Inflammatory macrophage treated with lipopolysaccharide for 4 hours (primary cell): ENCODE data around the gene KSR1.
A peak's percentile ranks its signal among the peaks of the same experiment; 100 is the strongest.

ENCODE experiments used
- DNase-seq: peaks from one replicate; pipeline ENCODE4 v3.0.0-alpha.2; 2020

The KSR1 gene

DNA sequence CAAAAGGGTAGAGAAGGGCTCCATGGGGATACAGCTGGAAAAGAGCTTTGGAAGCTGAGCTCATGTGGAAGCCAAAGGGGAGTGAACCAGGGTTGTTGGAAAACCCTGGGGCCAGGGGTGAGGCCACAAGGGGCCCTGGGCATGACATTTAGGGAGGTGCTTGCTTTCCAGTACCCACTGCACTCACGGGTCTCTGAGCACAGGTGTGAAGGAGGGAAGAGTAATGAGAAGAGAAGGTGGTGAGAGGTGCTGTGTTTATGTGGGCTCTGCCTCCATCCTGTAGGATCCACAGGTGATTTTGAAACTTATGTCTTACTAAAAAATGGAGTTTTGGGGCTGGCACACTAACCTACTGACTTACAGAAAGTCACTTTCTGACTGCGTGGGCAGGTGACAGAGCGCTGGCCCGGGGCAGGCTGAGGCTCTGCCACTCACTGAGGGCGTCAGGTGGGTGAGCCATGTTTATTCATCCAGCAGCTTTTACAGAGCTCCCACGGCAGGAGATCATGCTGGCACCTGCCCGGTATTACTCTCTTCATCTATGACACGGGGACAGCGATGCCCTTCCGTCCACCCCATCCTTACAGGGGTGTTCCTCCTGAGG is 18.9 kb downstream of the KSR1 start:
- DNase-seq: no peak

DNA sequence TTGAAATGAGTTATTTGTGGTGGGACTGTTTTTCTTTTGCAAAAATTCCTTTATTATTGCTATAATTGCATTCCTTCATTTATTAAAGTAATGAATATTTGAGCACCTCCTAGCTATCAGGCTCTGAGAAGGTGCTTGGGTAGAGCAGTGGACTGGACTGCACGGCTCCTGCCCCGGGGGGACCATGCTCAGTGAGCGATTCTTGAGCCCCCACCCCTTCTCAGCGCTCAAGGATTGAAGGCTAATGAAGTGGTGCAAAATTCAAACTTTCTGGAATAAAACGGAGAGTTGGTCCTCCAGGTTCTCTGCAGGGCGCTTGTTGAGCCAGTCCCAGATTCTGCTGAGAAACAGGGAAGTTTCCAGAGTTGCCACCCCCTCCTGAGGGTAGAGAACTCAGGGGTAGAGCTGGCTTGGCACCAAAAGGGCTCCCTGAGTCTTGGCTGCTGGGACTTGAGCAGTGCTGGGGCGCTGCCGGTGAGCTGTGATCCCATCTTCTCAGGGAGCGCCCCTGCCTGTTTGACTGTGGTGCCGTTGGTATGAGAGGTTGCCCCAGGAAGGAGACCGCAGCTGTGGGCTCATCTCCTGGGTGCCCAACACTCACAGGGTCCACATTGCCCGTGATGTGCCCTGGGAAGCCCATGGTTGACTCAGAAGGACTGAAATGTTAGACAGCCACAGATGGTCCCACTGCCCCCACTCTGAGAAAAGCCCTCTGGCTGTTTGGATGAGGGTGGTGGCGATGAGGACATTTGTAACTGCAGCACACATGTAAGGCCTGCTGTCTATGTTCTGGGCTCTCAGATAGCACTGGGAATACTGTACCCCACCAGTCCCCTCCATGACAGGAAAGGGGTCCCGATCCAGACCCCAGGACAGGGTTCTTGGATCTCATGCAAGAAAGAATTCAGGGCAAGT is 20.0 kb downstream of the KSR1 start:
- DNase-seq: no peak

DNA sequence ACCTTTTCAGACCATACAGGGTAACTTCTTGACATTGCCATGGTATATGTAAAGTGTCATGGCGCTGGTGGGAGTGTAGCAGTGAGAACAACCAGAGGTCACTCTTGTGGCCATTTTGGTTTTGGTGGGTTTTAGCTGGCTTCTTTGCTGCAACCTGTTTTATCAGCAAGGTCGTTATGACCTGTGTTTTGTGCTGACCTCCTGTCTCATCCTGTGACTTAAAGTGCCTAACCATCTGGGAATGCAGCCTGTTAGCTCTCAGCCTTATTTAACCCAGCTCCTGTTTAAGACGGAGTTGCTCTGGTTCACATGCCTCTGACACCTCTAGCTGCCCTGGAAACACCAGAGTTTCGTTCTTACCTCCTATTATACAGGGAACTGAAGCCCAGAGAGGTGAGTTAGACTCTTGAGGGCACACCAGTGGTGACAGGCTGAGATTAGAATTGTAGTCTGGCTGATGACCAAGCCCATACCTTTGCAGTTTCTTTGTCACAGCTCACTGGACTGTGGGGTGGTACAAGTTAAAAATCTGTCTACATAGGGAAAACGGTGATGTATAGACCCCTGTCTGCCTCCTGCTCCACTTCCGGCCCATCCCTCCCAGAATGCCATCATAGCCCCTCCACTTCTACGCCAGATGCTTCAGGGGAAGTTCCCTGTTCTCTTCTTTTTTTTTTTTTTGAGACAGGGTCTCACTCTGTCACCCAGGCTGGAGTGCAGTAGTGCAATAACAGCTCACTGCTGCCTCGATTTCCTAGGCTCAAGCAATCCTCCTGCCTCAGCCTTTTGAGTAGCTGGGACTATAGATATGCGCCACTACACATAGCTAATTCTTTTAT is 21.0 kb downstream of the KSR1 start:
- DNase-seq: no peak

DNA sequence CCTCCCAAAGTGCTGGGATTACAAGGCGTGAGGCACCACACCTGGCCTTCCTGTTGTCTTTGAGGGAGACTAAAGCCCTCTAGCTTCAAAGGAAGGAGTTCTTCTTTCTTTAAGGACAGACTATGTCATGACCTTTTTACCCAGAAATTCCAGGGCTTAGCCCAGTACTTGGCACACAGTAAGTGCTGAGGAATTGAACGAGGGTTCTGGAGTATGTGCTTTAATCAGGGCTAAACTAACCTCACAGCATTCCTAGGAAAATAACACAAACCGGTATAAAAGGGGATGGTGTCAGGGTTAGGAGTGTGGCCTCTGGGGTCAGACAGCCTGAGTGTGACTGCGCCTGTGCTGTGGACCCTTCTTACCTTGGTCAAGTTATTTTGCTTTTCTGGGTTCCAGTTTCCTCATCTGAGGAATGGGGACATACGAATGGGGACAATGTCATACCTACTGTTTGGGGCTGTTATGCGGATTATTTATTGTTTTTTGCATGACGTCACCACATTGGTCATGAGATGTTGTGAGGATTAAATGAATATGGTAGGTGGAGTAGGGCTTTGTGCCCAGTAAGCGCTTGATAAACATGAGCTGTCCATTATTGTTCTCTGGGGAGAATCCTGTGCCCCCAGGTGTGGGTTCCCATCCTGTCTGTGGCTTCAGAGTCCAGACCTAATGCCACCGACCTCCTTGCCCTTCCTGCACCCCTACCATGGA is 21.9 kb downstream of the KSR1 start:
- DNase-seq: no peak

DNA sequence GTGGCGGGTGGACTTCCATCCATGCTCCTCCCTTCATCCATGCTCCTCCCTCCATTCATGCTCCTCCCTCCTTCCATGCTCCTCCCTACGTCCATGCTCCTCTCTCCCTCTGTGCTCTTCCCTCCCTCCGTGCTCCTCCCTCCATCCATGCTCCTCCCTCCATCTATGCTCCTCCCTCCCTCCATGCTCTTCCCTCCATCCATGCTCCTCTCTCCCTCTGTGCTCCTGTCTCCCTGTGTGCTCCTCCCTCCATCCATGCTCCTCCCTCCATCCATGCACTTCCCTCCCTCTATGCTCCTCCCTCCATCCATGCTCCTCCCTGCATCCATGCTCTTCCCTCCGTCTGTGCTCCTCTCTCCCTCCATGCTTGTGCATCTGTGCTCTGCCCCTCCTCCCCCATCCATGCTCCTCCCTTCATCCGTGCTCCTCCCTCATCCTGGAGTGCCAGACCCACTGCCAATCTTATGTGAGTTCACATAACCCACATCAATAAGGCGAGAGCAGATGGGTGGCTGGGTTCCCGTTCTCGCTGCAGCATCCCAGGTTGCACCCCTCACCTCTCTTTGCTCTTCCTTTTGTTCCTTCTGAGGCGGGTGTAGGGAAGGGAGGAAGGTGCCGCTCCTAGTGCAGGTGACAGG is 22.8 kb downstream of the KSR1 start:
- DNase-seq: no peak

DNA sequence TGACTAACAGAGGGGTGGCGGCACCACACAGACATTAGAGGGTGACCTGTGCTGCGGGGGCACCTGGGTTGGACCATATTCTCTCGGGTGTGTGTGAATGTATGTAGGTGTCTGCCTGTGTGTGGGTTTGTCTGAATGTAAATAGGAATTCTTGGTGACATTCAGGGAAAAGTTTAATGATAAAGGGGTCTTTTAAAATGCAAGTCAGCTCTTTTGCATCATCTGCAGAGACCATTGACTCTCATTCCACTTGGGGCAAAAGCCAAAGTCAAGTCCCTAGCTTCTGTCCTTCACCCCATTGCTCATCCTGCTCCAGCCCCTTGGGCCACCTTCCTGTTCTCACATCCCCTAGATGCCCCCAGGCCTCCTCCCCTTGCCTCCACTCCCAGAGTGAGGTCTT is 23.6 kb downstream of the KSR1 start:
- no peak for DNase-seq

DNA sequence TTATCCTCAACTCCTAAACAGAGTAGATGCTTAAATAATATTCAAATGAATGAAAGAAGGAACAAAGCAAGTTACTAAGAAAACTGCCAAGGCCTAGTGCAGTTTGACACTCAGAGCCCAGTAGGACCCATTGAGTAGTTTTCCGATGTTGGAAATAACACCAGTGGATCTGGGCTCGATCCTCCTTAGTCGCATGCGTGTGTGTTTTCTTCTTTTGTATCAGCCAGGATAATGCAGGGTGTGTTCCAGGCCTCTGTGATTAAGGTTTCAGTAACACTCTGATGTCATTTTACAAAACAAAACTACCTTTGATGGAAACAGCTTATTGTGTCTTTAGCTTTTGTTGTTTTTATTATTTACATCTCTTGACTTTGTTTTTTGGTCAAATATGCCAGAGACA is 24.5 kb downstream of the KSR1 start:
- no peak for DNase-seq

DNA sequence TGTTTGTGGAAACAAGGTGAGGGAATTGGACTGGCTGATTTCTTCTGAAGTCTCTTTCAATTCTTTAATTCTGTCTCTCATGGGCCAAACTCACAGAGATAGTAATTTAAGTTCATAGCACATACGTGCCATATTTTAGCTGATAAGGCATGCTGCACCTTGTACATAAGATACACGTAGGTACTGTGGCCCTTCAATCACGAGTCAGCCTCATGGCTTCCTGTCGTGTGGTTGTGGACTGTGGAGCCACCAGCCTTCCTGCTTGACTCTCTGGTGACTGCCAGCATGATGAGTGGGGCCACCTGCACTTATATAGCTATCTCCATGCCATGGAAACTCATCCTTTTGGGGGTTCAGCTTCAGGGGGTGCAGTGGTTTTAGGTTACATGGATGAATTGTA is 25.1 kb downstream of the KSR1 start:
- no peak for DNase-seq

DNA sequence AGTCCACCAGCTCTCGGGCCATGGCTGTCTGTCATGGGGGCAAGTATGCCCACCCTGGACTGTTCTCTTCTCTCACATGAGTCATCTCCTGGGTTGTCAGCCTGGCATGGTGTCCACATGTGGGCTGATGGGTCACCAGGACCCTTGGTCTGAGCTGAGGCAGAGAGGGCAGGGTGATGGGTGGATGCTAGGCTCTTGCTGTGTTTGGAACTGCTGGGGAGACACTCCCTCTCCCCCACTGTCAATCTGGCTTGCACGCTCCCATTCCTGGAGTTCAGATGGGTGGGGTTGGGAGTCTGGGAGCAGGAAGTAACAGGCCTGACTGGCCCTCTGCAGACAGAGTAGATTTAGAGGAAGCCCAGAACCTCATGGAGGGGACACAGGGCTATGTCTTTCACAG is 28.9 kb downstream of the KSR1 start:
- no peak for DNase-seq

DNA sequence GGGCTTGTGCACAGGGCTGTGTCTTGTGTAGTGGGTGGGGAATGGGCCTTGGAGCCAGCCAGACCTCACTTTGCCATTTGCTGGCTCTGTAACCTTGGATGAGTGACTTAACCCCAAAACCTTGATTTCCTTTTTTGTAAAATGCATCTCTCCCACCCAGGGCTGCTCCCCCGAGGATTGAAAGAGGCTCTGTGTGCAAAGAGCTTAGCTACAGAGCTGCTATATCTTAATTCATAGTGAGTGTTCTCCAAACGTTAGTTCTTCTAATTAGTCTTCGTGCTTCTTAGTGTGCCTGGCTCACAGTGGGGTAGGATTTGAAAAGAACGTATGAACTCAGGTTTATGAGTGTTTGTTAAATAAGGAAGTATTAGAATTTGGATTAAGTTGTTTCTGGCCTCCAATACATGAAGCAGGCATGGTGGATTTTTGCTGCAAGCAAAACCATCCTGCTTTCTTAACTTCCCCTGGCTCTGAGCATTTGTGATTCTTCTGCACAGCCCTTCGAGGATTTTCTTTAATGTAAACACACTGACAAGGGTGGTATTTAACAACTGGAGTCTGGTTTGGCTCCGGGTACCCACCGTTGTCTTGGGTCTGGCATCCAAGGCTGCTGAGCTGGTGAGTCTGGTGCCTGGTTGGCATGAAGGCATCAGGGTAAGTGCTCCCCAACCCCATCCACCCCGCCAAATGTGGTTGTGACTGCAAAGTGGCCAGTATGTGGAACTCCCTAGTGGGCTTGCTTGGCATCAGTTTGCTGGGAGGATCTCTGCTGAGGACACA is 29.7 kb downstream of the KSR1 start:
- no peak for DNase-seq

DNA sequence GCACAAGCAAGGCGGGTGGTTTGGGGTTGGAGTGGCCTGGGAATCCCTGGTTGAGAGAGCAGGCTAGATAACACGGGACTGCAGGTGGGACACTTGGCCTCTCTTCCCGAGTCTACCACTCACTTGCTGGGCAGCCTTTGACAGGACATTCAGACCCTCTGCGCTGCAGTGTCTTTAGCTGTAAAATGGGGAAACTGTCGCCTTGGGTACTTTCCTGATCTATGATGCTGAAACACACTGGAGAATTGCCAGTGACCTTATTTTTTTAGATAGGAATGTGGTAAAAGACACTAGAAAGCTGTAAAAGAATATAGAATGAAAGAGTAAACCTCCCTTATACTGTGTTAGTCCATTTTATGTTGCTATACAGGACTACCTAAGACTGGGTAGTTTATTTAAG is 30.5 kb downstream of the KSR1 start:
- DNase-seq: peak; percentile 49

DNA sequence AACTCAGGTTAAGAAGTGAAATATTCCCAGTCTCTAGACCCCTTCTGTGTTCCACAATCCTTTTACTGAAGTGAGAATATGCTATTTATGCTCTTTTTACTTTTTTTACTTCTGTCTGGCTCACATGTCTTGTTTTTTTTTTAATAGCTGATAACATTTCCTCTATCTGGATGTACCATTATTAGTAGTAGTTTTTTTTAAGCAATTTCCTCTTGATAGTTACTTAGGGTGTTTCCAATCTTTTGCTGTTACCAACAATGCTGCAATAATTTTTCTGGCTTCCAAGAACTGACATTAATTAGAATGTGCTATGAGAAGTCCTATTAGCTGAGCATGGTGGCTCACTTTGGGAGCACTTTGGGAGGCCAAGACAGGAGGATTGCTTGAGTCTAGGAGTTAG is 32.0 kb downstream of the KSR1 start:
- DNase-seq: peak; percentile 83

DNA sequence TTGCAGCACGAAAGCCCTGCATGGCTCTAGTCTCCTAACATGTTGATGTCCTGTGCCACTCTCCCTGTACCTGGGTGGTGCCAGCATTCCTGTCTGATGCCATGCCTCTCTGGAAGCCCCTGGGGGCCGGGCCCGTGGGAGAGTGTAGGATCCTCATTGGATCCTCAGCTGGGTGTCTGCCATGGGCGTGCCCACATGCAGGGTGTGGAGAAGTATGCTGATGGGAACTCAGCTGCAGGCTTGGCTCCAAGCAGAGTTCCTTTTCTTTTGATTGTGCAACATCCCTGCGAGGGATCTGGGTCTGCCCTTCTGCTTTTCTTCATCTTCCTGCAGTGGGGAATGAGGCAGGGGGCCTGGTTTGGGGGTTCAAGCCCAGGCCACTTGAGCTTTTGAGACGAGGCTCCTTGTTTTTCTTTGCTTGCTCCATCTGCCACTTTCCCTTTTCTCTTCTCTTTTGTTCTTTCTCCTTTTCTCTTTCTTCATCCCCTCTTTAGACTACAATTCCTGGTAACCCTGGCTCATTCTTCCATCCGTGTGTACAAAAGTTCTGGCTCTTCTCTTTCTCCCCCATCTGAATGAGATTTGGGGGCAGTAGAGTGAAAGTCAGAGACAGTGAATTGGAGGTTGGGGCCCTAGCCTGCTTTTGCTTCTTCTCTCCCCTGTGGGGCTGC is 32.9 kb downstream of the KSR1 start:
- peak; percentile 82 for DNase-seq

DNA sequence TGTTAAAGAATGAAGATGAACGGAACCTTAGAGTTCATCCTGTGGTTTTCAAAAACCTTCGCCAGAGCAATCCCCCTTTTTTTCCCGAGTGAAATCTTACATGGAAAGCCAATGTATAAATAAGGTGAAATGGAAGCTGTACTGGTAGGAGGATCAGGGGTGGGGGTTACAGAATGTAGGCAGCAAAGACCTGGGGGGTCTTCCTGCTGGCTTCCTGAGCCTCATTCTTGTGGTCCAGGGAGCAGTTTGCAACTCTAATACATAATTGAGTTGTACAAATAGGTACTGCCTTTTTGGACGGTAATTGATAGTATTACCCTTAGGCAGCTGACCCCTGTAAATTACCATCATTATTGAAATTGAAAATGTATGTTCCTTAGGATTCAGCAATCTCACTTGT is 34.1 kb downstream of the KSR1 start:
- no peak for DNase-seq

DNA sequence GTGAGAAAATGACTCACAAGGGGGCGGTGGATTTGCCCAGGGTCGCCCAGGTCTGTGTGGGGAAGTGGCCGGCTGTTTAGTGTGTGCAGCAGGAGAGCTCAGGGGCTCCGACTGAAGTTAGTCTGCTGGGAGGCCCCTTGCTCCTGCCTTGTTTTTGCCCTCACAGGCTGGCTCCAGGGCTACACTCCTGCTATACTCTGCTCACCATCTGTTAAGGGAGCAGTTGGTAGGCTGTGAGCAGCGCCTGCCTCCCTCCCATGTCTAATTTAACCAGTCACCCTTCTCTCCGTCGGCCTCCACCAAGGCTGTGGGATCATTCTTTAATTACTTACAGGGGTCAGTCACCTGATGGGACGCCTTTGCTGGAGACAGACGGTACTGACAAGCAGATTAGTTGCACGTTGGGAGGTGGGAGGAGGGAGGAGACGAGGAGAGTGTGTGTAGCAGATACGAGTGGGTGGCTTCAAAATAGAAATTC is 35.5 kb downstream of the KSR1 start:
- no peak for DNase-seq

DNA sequence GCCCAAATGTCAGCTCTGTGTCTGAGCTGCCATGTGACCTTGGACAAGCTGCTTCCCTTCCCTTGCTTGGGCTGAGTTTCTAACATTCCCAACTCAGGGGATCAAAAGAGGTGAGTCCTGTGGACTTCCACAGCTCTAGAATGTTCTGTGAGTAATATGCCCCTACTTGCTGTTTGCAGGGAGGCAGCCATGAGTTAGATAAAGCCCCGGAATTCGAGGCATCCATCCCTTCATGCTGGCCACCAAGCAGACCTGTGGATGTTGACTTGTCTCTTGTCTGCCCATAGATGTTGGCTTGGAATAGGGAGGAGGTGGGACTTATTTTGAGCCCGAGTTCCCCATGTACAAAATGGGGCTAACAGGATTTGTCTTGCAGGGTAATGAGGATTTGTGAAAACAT is 36.2 kb downstream of the KSR1 start:
- no peak for DNase-seq

DNA sequence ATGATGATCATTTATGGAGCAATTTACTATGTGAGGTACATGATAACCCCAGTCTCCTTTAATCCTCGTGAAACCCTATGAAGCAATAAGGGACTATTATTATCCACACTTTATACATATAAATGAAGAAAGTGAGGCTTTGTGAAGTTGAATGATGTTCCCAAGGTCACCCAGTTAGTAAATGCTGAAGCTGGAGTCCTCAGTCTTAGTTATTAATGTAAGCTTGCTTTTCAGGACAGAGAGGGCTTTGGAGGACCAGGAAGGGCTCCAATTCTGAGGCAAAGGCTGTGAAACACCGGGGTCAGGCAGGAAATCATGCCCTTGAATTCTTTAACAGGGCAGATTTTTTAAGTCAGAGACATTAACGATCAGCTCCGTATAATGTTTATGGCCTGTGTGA is 36.8 kb downstream of the KSR1 start:
- no peak for DNase-seq

DNA sequence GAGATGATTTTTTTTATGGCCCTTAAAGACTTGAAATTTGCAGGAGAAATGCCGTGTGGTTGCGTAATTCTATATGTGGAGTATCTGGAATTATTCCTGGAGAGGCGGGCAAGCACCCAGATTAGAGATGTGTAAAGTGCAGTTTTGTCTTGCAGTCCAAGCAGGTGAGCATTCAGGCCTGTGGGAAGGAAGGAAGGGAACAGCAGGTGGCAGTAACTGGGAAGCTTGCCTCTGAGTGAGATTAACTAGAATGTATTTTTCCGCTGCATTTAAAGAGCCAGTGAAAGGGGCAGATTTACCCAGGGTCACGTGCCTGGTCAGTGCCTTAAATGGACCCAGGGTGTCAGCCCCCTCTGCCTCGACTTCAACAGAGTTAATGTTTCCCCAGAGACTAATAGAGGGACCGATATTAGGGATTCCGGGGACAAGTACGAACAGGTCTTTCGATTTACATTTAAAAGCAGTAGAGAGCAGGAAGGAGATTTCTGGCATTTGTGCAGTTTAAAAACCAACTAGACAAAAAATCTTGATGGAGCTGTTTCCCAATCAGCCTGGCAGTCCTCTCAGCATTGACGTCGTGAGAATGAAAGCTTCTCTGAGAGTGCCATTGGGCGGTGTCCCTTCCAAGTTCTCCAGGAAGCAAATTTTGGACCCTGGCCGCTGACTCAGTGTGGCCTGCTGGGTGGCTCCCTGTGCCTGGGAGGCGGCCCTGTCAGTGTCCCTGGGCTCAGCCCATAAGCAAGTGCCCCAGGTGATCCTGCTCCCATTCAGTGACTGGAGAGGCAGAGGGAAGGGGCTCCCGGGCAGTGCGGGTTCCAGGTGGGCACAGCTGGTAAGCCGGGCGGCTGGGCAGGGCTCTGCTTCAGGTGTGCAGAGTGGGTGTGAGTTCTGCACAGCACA is 38.2 kb downstream of the KSR1 start:
- DNase-seq: peak; percentile 85

DNA sequence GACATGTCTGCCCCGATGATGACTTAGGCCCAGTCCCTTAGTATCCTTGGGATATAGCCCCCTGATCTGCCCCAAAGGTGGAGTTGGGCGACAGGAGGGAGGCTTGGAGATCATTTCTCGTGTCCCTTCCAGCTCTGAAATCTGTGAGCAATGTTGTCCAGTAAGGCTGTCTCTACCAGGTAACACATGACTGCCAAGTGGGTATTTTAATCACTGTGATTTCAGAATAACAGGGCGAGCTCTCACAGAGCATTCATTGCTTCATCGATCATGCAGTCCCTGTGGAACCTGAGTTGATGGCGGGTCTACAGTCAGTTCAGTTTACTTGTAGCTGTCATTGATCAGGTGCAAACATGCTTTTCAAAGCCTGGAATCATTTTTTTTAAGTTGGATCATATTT is 39.2 kb downstream of the KSR1 start:
- DNase-seq: no peak

DNA sequence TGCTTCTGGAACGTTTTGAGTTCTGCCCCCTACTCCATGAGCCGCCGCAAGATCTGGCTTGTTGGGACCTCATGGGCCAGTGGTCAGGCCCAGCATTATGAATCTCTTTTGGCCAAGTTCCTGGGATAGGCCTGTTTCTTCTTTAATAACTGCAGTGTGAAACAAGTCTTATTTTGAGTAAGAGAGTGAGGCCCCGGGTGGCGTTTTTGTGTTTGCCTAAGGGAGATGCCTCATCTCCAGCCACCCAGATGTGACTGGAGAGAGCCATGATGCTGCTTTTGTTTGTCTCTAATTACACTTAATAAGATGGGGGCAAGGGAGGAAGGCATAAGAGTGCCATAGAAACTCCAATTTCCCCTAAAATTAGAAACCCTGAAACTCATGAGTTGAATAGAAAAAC is 39.8 kb downstream of the KSR1 start:
- DNase-seq: no peak
